ENCODE data around the gene ADIG.

DNA sequence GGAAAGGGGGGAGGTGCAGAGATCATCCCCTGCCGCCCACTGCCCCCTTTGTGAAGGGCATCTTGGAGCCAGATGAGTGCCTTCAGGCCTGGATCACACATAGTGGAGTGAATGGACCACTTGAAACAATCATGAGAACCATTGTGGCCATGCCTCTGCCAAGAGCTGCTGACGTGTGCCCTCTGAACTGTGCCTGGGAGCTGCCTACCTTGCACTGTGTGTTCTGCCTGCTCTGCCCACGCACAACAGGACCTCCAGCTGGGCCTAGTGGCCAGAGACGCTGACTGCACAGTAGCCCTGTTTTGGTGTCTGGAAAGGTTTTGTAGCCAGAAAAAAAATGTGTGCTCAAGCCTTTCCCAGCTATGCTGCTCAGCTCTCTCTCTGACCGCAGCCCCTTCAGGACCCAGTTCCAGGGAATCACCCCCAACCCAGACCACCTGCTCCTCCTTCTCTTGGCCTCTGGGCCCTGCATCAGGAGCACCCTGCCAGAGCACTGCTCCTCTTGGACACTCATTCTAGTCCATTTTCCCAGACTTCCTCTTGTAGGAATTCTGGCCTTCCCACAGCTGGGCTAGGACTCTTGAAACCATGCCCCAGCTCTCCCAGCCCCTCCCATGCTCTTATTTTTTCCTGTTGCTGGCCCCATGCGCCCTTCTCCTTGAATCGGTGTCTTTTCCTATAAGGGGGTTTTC, 1.6 kb upstream of the ADIG start:
- TF ChIP-seq, protein P1, sequence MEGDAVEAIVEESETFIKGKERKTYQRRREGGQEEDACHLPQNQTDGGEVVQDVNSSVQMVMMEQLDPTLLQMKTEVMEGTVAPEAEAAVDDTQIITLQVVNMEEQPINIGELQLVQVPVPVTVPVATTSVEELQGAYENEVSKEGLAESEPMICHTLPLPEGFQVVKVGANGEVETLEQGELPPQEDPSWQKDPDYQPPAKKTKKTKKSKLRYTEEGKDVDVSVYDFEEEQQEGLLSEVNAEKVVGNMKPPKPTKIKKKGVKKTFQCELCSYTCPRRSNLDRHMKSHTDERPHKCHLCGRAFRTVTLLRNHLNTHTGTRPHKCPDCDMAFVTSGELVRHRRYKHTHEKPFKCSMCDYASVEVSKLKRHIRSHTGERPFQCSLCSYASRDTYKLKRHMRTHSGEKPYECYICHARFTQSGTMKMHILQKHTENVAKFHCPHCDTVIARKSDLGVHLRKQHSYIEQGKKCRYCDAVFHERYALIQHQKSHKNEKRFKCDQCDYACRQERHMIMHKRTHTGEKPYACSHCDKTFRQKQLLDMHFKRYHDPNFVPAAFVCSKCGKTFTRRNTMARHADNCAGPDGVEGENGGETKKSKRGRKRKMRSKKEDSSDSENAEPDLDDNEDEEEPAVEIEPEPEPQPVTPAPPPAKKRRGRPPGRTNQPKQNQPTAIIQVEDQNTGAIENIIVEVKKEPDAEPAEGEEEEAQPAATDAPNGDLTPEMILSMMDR (IDR thresholded peaks at IDR 0.05; ENCODE audit: insufficient read depth, low read length, poor library complexity, severe bottlenecking): no peak
- no peak for TF ChIP-seq EZH2phosphoT487 (conservative IDR thresholded peaks at IDR 0.05; ENCODE audit: low read length)

All from SU-DHL-6 (cell line).